HepG2 (cell line): ENCODE measurements around the gene ZC3H18. TPM values are rescaled to one million over a fixed set of nuclear protein-coding genes. Genes with fewer than 3 reads are reported as not detected.
A peak's percentile ranks its signal among the peaks of the same experiment; 100 is the strongest.

Source experiments
- AKNA ChIP-seq: sonication (generic); formaldehyde crosslinking; IDR thresholded peaks from 2 replicates; pipeline ENCODE4 v1.4.0; 2020; ENCODE audit warnings: missing genetic modification reagents, borderline replicate concordance
- CEBPG ChIP-seq: IDR thresholded peaks from 2 replicates; pipeline ENCODE4 v1.6.1; 2016
- EZH2 ChIP-seq: conservative IDR thresholded peaks from 2 replicates; pipeline ENCODE4 v1.6.1; 2012; ENCODE audit warnings: mild to moderate bottlenecking, low read depth, low read length, moderate library complexity
- FOXK1 ChIP-seq: sonication (generic); formaldehyde crosslinking; IDR thresholded peaks from 2 replicates; pipeline ENCODE4 v1.4.0; 2020; ENCODE audit warnings: low read depth, missing genetic modification reagents, borderline replicate concordance
- GLMP ChIP-seq: sonication (generic); formaldehyde crosslinking; IDR thresholded peaks from 2 replicates; pipeline ENCODE4 v1.9.0; 2021; ENCODE audit warnings: missing genetic modification reagents, mild to moderate bottlenecking, borderline replicate concordance
- IKZF1 ChIP-seq: fragments of 450-650 bp; IDR thresholded peaks from 2 replicates; pipeline ENCODE4 v1.7.1; 2016
- NCOA5 ChIP-seq: sonication (generic); formaldehyde crosslinking; IDR thresholded peaks from 2 replicates; pipeline ENCODE4 v1.4.0; 2020; ENCODE audit warnings: missing genetic modification reagents
- PPARG ChIP-seq: conservative IDR thresholded peaks from 2 replicates; pipeline ENCODE4 v1.6.1; 2016; ENCODE audit warnings: missing biosample characterization, missing genetic modification reagents
- RNF2 ChIP-seq: fragments of 450-650 bp; conservative IDR thresholded peaks from 2 replicates; pipeline ENCODE4 v1.6.1; 2016; ENCODE audit warnings: low read depth
- SIN3A ChIP-seq: IDR thresholded peaks from 2 replicates; pipeline ENCODE4 v1.6.1; 2011; ENCODE audit warnings: low read depth, mild to moderate bottlenecking, control low read depth, low read length, borderline replicate concordance
- SNAI1 ChIP-seq: sonication (generic); formaldehyde crosslinking; IDR thresholded peaks from 2 replicates; pipeline ENCODE4 v1.5.0; 2020; ENCODE audit warnings: mild to moderate bottlenecking, missing genetic modification reagents, borderline replicate concordance
- SP140L ChIP-seq: sonication (generic); formaldehyde crosslinking; IDR thresholded peaks from 2 replicates; pipeline ENCODE4 v1.4.0; 2020; ENCODE audit warnings: missing genetic modification reagents, borderline replicate concordance
- STAG1 ChIP-seq: sonication (generic); formaldehyde crosslinking; IDR thresholded peaks from 2 replicates; pipeline ENCODE4 v1.4.0; 2020; ENCODE audit warnings: missing genetic modification reagents
- TFE3 ChIP-seq: IDR thresholded peaks from 2 replicates; pipeline ENCODE4 v1.6.1; 2016
- ZMYM2 ChIP-seq: sonication (generic); formaldehyde crosslinking; IDR thresholded peaks from 2 replicates; pipeline ENCODE4 v1.8.0; 2022; ENCODE audit warnings: mild to moderate bottlenecking, missing genetic modification reagents
- ZNF432 ChIP-seq: sonication (generic); formaldehyde crosslinking; IDR thresholded peaks from 2 replicates; pipeline ENCODE4 v1.5.0; 2020; ENCODE audit warnings: missing genetic modification reagents, mild to moderate bottlenecking, borderline replicate concordance
- ZNF629 ChIP-seq: sonication (generic); formaldehyde crosslinking; conservative IDR thresholded peaks from 2 replicates; pipeline ENCODE4 v1.5.0; 2020; ENCODE audit warnings: missing genetic modification reagents
- ZNF878 ChIP-seq: sonication (generic); formaldehyde crosslinking; IDR thresholded peaks from 2 replicates; pipeline ENCODE4 v1.8.1; 2023; ENCODE audit warnings: mild to moderate bottlenecking, missing genetic modification reagents, moderate library complexity
- ZXDC ChIP-seq: sonication (generic); formaldehyde crosslinking; IDR thresholded peaks from 2 replicates; pipeline ENCODE4 v1.5.0; 2020; ENCODE audit warnings: mild to moderate bottlenecking, missing genetic modification reagents
- polyA plus RNA-seq, 8 experiments: library from polyadenylated mRNA; depleted of rRNA in 3 of 8; stranded (reverse) in 7 of 8; unstranded in 1 of 8; fragments of >200 nt; fragmentation: Illumina TruSeq in 4 of 8; extraction: Trizol in 4 of 8; gene quantifications; 2 replicates each; pipeline versions ENCODE4 v1.2.1 to v1.2.3, GENCODE V29; 2011 to 2016; ENCODE audit warnings: low read depth in 4 of 8, missing spikeins in 1 of 8, mixed read lengths in 1 of 8; ENCODE audit not compliant: insufficient read depth in 1 of 8
- total RNA-seq, 5 experiments: library from RNA; depleted of rRNA; stranded (reverse); fragments of >200 nt; fragmentation: Illumina TruSeq; extraction: Trizol; gene quantifications; 2 replicates each; pipeline ENCODE4 v1.2.3, GENCODE V29; 2016; ENCODE audit warnings: low read depth in 1 of 5

The ZC3H18 gene
- total and polyA plus RNA-seq, 2 of the 13 experiments (the other 11 are each of a cell fraction or from before 2014, with no cell fraction given): 11.2 to 27.4 TPM

- no peak for TF ChIP-seq STAG1 (CRISPR knock-in tag)
- 0 out of 2 replicates have a peak, but pooled peaks have one; percentile 9 for TF ChIP-seq ZXDC (CRISPR knock-in tag)
- no peak for TF ChIP-seq SP140L (CRISPR knock-in tag)
- no peak for TF ChIP-seq CEBPG (CRISPR knock-in tag)
- TF ChIP-seq FOXK1 (CRISPR knock-in tag): no peak
- peak; percentile 63; the same call in 1 of the 2 replicates for TF ChIP-seq AKNA (CRISPR knock-in tag)
- TF ChIP-seq IKZF1: no peak
- TF ChIP-seq SNAI1 (CRISPR knock-in tag): peak; percentile 58; the same call in 1 of the 2 replicates
- no peak for TF ChIP-seq ZNF629 (CRISPR knock-in tag)
- TF ChIP-seq GLMP: no peak
- TF ChIP-seq NCOA5: peak; percentile 74; the same call in 1 of the 2 replicates
- TF ChIP-seq PPARG (CRISPR knock-in tag): no peak
- peak; percentile 89; the same call in 1 of the 2 replicates for TF ChIP-seq SIN3A
- no peak for TF ChIP-seq ZNF432 (CRISPR knock-in tag)
- TF ChIP-seq TFE3 (CRISPR knock-in tag): no peak
- no peak for TF ChIP-seq RNF2
- no peak for TF ChIP-seq EZH2
- TF ChIP-seq ZMYM2 (CRISPR knock-in tag): no peak
- no peak for TF ChIP-seq ZNF878 (CRISPR knock-in tag)
These were observed 80.6 kb downstream of the ZC3H18 start, which contains the start of gene CYBA (continued) for GRCh38 chr16:88650749-88651275.
